CD4-positive, alpha-beta T cell treated with Interleukin-15 for 1 hour (primary cell): ENCODE results near the gene SPAG17.

Experiments
- DNase-seq: peaks from one replicate; pipeline ENCODE4 v3.0.0-alpha.2; 2020

The SPAG17 gene

GRCh38 chr1:118159569-118159968, 25.5 kb downstream of the SPAG17 start:
- DNase-seq: no peak

DNA sequence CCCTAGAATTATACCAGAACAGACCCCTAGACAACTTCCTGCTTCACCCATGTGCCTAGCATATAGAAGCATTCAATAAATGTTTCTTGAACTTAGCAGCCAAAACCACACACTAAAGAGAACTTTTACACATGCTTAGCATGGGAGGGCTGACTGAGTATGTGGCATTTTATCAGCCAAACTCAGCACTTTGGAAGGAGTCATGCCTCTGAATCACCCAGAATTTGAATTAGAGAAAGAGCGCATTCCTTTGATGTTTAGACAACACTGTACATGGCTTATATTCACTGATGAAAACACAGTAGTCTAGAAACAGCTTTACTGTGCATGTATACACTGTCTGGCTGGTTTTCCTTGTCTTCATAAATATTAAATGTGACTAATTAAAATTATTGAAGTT, 26.1 kb downstream of the SPAG17 start:
- no peak for DNase-seq

GRCh38 chr1:118157506-118157905, 27.5 kb downstream of the SPAG17 start:
- DNase-seq: no peak

- no peak for DNase-seq
Observed at GRCh38 chr1:118155106-118155505, 29.9 kb downstream of the SPAG17 start.

- DNase-seq: no peak
Observed at GRCh38 chr1:118154220-118154619, 30.8 kb downstream of the SPAG17 start.

GRCh38 chr1:118151312-118151937, 33.6 kb downstream of the SPAG17 start:
- DNase-seq: peak; percentile 19

GRCh38 chr1:118149799-118150198, 35.2 kb downstream of the SPAG17 start:
- no peak for DNase-seq

DNA sequence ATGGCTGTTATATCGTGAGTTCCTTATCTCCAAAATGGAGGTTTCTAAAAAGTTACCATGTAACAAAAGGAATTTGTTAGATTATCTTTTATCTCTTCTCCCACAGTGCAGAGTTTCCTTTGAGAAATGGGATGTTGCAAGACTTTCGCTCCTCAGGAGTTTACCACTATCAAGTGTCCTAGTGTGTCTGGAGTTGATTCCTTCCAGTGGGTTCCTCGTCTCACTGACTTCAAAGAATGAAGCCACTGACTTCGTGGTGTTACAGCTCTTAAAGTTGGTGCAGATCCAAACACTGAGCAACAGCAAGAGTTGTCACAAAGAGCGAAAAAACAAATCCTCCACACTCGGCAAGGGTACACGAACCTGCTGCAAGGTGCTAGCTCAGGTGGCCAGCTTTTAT, 37.0 kb downstream of the SPAG17 start:
- no peak for DNase-seq

DNA sequence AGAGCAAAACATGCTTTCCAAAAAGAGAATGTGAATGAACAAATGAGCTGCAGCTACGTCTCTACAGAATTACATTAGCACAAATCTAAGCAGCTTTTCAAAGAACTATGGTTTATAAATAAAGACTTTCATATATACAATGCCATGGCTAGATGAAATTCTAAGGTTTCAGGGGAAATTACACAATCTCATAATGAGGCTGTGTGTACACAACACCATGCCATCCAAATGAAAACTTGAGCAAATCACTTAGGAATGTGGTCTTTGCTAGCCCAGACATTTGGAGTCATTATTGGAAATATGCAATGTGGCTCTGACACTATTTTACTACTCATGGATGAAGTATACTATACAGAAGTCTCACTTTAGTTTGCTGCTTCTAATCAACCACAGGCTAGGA, 37.5 kb downstream of the SPAG17 start:
- no peak for DNase-seq

GRCh38 chr1:118145721-118146120, 39.3 kb downstream of the SPAG17 start:
- no peak for DNase-seq

- no peak for DNase-seq
Observed at GRCh38 chr1:118144684-118145083, 40.3 kb downstream of the SPAG17 start.

- DNase-seq: no peak
Observed at GRCh38 chr1:118143831-118144230, 41.2 kb downstream of the SPAG17 start.

GRCh38 chr1:118143121-118143520, 41.9 kb downstream of the SPAG17 start:
- no peak for DNase-seq

- DNase-seq: no peak
Observed at GRCh38 chr1:118142546-118142945, 42.5 kb downstream of the SPAG17 start.

DNA sequence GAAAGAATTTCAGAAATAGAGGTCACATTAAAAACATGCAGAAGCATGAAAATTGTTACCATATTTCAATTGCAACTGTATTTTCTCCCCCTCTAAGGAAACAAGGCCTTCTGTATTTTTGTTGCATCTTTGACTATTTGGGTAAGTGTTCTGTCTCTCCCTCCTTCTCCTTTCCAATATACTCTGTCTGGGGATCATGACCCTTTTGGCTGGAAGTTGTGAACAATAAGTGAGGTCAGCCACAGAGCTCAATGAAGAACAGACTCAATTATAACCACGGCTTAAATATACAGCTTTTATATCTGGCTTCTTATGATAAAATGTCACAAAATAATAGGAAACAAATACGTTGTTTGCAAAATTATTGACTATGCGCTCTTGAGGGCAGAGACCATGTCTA, 47.1 kb downstream of the SPAG17 start:
- no peak for DNase-seq

DNA sequence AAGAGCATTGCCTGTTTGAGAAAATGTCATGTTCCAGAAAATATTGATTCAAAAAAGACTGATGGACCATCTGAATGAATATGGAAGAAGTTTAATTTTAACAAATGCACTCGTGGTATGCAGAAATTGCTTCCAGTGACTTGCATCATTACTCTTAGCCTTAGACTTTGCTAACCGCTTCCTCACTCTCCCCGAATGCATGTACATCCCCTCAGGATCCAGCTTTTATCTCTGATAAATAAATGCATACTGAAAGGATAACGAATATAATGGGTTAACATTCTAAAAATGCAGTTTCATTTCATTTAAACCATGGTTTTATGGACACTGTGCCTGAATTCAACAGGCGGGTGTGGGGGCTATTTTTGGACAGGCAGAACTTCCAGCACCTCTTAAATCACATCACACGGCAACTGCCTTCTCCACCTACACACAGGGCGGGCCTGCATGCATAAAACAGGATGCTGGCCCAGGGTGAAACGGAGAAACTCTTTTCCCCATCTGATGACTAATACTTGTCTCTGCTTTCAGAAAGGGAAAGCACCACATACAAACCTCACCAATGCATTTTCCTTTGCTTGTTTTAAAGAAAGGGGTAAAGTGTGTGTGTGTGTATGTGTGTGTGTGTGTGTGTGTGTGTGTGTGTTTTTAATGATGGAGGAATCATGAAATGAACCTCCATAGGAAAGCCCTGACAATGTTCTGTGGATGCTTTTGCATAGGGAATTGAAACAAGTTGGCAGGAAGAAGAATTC, 48.7 kb downstream of the SPAG17 start:
- no peak for DNase-seq

- DNase-seq: no peak
Observed at GRCh38 chr1:118132000-118132399, 53.0 kb downstream of the SPAG17 start.

DNA sequence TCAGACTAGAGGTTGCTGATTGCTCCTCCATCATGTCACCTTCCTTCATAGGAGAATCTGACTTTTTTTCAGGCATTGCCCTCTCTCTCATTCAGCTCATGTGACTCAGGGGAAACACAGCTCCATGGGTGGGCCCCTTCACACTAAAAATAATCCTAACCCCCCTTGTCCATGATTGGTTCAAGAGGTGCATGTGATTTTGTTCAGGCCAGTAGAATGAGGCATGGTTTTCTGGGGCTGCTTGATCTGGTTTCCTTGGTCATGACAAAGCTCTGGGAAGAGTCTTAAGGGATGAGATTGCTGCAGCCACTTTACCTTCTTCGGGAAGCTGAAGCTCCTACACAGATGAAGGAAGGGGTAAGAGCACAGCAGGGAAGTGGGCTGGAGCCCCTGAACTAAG, 56.3 kb downstream of the SPAG17 start:
- no peak for DNase-seq

- no peak for DNase-seq
Observed at GRCh38 chr1:118124064-118124463, 61.0 kb downstream of the SPAG17 start.

- DNase-seq: no peak
Observed at GRCh38 chr1:118123116-118123839, 61.8 kb downstream of the SPAG17 start.

DNA sequence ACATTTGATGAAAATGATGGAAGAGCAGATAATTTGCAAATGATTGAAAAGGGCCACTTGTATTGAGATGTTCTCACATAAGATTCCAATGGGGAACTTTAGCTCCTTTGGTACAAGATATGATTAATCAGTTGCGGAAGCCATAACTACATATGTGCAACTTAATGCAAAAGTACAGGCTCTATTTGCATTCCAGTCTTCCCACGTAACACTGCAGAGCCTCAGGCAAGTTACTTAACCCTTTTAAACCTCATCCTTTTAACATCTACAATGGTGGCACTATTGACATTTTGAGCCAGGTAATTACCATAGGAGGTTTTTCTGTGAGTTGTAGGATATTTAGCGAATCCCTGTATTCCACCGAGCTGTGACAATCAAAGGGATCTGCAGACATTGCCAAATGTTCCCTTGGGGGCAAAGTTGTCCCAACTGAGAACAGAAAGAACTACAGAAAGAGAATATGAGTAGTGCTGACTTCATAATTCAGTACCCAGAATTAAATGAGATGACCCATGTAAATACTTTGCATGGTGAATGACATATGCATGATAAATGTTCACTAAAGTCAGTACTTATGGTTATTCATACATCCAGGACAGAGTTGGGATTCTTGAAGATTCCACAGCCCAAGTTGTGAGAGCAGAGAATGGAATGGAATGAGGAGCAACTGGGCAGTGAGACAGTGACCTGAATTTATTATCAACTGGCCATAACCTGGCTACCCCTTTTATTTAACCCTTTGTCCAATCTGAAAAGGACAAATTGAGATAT, 62.6 kb downstream of the SPAG17 start:
- no peak for DNase-seq

DNA sequence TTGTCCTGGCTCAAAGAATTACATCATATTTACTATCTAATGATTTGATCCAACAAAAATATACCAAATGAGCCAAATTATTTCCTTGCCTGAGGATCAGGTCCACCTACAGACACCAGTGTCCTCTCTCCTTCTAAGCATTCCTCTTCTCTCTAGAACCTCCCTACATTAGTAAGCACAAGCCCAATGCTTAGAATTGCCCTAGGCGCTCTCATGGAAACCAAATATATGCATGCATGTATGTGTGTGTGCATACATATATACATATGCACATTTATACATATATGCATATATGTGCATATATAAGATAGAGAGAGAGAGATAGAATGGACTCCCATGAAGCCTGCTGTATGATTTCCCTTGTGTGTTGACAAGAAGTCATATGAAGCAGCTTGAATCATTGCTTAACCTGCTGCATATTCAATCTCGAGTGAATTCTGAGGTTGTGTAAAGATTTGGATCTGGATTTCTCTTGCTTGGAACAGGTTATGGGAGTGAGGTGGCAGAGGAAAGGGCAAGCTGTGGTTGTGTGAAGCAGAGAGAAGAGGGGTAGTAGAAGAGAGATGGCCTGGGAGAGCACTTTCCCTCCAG, 66.1 kb downstream of the SPAG17 start:
- no peak for DNase-seq

DNA sequence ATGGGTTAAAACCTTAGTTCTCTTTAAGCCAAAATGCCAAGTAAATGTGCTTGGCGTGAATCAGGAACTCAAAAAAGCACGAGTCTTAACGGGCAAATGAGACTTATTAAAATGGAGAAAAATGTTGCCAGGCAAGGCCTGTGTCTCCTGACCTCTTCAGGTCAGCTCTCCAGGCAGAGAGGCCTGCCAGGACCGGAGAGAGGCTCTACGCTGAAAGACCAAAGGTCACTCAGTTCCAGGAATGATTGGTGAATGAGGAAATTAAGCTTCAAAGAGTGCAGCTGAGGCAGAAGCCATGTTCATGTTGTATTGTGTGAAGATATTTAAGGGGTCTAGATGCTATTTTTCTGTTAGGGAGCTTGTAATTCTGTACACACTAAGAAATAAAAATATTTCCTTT, 66.6 kb downstream of the SPAG17 start:
- no peak for DNase-seq
